Osteocyte (in vitro differentiated cells): ENCODE measurements around the gene SLC25A20. TPM values are rescaled to one million over a fixed set of nuclear protein-coding genes. Genes with fewer than 3 reads are reported as not detected.

Experiments used
- DNase-seq: peaks from one replicate; pipeline ENCODE4 v3.0.0; 2021; ENCODE audit warnings: mixed read lengths; ENCODE audit not compliant: unreplicated experiment; ENCODE audit errors: extremely low spot score
- H3K27ac Mint-ChIP-seq: one replicate; pipeline ENCODE4 v1.8.0; 2021; ENCODE audit warnings: mild to moderate bottlenecking, mixed read lengths; ENCODE audit not compliant: unreplicated experiment
- H3K27me3 Mint-ChIP-seq: one replicate; pipeline ENCODE4 v1.8.0; 2021; ENCODE audit warnings: mixed read lengths; ENCODE audit not compliant: unreplicated experiment
- H3K36me3 Mint-ChIP-seq: one replicate; pipeline ENCODE4 v1.8.0; 2021; ENCODE audit warnings: mixed read lengths; ENCODE audit not compliant: unreplicated experiment
- H3K4me1 Mint-ChIP-seq: one replicate; pipeline ENCODE4 v1.8.0; 2021; ENCODE audit warnings: mixed read lengths; ENCODE audit not compliant: unreplicated experiment
- H3K4me3 Mint-ChIP-seq: one replicate; pipeline ENCODE4 v1.8.0; 2021; ENCODE audit warnings: mild to moderate bottlenecking, moderate library complexity, mixed read lengths; ENCODE audit not compliant: unreplicated experiment
- H3K9me3 Mint-ChIP-seq: one replicate; pipeline ENCODE4 v1.8.0; 2021; ENCODE audit warnings: mixed read lengths; ENCODE audit not compliant: unreplicated experiment
- total RNA-seq: library from RNA; stranded (reverse); gene quantifications from 2 replicates; pipeline ENCODE4 v1.2.1, GENCODE V29; 2021
- TF ChIP-seq, protein P1 (sequence below): fragments of 200-600 bp; sonication (generic); IDR thresholded peaks from 2 replicates; pipeline ENCODE4 v1.5.0; 2021; ENCODE audit warnings: antibody characterized with exemption, mild to moderate bottlenecking, moderate library complexity

The SLC25A20 gene
- total RNA-seq, 1 donor from 2014 or later, result 13.3 TPM

- Mint-ChIP-seq H3K27ac (no peak overlapping the region), H3K36me3 (peaks cover 8% of the 10 kb centered on the region), H3K4me3 (no peak overlapping the region), H3K4me1 (no peaks in the 10 kb centered on the region), H3K9me3 (no peaks in the 10 kb centered on the region), H3K27me3 (no peaks in the 10 kb centered on the region)
- DNase-seq, result no peak
- TF ChIP-seq, protein P1, sequence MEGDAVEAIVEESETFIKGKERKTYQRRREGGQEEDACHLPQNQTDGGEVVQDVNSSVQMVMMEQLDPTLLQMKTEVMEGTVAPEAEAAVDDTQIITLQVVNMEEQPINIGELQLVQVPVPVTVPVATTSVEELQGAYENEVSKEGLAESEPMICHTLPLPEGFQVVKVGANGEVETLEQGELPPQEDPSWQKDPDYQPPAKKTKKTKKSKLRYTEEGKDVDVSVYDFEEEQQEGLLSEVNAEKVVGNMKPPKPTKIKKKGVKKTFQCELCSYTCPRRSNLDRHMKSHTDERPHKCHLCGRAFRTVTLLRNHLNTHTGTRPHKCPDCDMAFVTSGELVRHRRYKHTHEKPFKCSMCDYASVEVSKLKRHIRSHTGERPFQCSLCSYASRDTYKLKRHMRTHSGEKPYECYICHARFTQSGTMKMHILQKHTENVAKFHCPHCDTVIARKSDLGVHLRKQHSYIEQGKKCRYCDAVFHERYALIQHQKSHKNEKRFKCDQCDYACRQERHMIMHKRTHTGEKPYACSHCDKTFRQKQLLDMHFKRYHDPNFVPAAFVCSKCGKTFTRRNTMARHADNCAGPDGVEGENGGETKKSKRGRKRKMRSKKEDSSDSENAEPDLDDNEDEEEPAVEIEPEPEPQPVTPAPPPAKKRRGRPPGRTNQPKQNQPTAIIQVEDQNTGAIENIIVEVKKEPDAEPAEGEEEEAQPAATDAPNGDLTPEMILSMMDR, result no peak
These were observed 39.5 kb downstream of the SLC25A20 start for GRCh38 chr3:48859206-48859605.

- TF ChIP-seq, protein P1, result no peak
- no peak overlapping the region for H3K4me3 Mint-ChIP-seq
- H3K36me3 Mint-ChIP-seq, result peaks cover 8% of the 10 kb centered on the region
- H3K27ac Mint-ChIP-seq, result no peak overlapping the region
- no peaks in the 10 kb centered on the region for H3K9me3 Mint-ChIP-seq
- no peak for DNase-seq
- no peaks in the 10 kb centered on the region for H3K4me1 Mint-ChIP-seq
- no peaks in the 10 kb centered on the region for H3K27me3 Mint-ChIP-seq
These were observed 40.0 kb downstream of the SLC25A20 start for GRCh38 chr3:48858709-48859108.

GRCh38 chr3:48857641-48858040 lies 41.0 kb downstream of the SLC25A20 start:
- H3K27ac Mint-ChIP-seq, result no peak overlapping the region
- H3K4me1 Mint-ChIP-seq, result no peaks in the 10 kb centered on the region
- peaks cover 8% of the 10 kb centered on the region for H3K36me3 Mint-ChIP-seq
- TF ChIP-seq, protein P1, result no peak
- DNase-seq, result no peak
- H3K4me3 Mint-ChIP-seq, result no peak overlapping the region
- H3K27me3 Mint-ChIP-seq, result no peaks in the 10 kb centered on the region
- H3K9me3 Mint-ChIP-seq, result no peaks in the 10 kb centered on the region

GRCh38 chr3:48856469-48856868 lies 42.2 kb downstream of the SLC25A20 start:
- DNase-seq, result no peak
- peaks cover 8% of the 10 kb centered on the region for H3K36me3 Mint-ChIP-seq
- TF ChIP-seq, protein P1, result no peak

GRCh38 chr3:48855681-48856447 lies 42.8 kb downstream of the SLC25A20 start:
- Mint-ChIP-seq H3K9me3 (no peaks in the 10 kb centered on the region), H3K27me3 (no peaks in the 10 kb centered on the region), H3K4me3 (no peak overlapping the region), H3K4me1 (no peaks in the 10 kb centered on the region), H3K36me3 (peaks cover 8% of the 10 kb centered on the region), H3K27ac (no peak overlapping the region)
- DNase-seq, result no peak
- TF ChIP-seq, protein P1, result no peak

More at GRCh38 chr3:48856469-48856868, 42.2 kb downstream of the SLC25A20 start:
- Mint-ChIP-seq H3K27me3 (no peaks in the 10 kb centered on the region), H3K27ac (no peak overlapping the region), H3K4me3 (no peak overlapping the region), H3K4me1 (no peaks in the 10 kb centered on the region), H3K9me3 (no peaks in the 10 kb centered on the region)
